SK-N-SH treated with all-trans-retinoic acid at 6 μM for 48 hours (cell line): ENCODE results near the gene CUEDC1.
A peak's percentile ranks its signal among the peaks of the same experiment; 100 is the strongest.

Experiments used
- ATAC-seq: fragments of 200-7000 bp; cut with Tn5 transposase; 3 replicates; pipeline ENCODE4 v1.9.1; 2020; ENCODE audit warnings: mild to moderate bottlenecking, moderate library complexity
- ARNTL ChIP-seq: fragments of 450-650 bp; formaldehyde crosslinking; IDR thresholded peaks from 2 replicates; pipeline ENCODE4 v1.5.0; 2020; ENCODE audit warnings: low read depth, mild to moderate bottlenecking, moderate library complexity, borderline replicate concordance
- BACH2 ChIP-seq: fragments of 250-450 bp; sonication (Bioruptor Pico); IDR thresholded peaks from 2 replicates; pipeline ENCODE4 v1.9.0; 2021; ENCODE audit warnings: mild to moderate bottlenecking, borderline replicate concordance
- CSDC2 ChIP-seq: fragments of 250-450 bp; sonication (Bioruptor Pico); IDR thresholded peaks from 2 replicates; pipeline ENCODE4 v1.5.0; 2020; ENCODE audit warnings: mild to moderate bottlenecking, moderate library complexity
- ESRRG ChIP-seq: fragments of 250-450 bp; sonication (Bioruptor Pico); IDR thresholded peaks from 2 replicates; pipeline ENCODE4 v1.6.1; 2021; ENCODE audit warnings: mild to moderate bottlenecking
- GLIS3 ChIP-seq: fragments of 250-450 bp; sonication (Bioruptor Pico); IDR thresholded peaks from 2 replicates; pipeline ENCODE4 v1.5.0; 2020; ENCODE audit warnings: mild to moderate bottlenecking, moderate library complexity
- ISL1 ChIP-seq: fragments of 250-450 bp; sonication (Bioruptor Pico); IDR thresholded peaks from 2 replicates; pipeline ENCODE4 v2.1.2; 2022; ENCODE audit warnings: mild to moderate bottlenecking, moderate library complexity
- OSR1 ChIP-seq: fragments of 250-450 bp; sonication (Bioruptor Pico); IDR thresholded peaks from 2 replicates; pipeline ENCODE4 v1.8.0; 2022; ENCODE audit warnings: moderate library complexity, mild to moderate bottlenecking, inconsistent platforms
- PPARA ChIP-seq: fragments of 250-450 bp; sonication (Bioruptor Pico); IDR thresholded peaks from 2 replicates; pipeline ENCODE4 v1.5.0; 2020; ENCODE audit warnings: mild to moderate bottlenecking, borderline replicate concordance
- RARB ChIP-seq: fragments of 250-450 bp; sonication (Bioruptor Pico); IDR thresholded peaks from 2 replicates; pipeline ENCODE4 v1.8.0; 2021; ENCODE audit warnings: mild to moderate bottlenecking, moderate library complexity
- TCF4 ChIP-seq: fragments of 250-450 bp; sonication (Bioruptor Pico); IDR thresholded peaks from 2 replicates; pipeline ENCODE4 v1.8.0; 2021; ENCODE audit warnings: mild to moderate bottlenecking, moderate library complexity, borderline replicate concordance
- TOX ChIP-seq: fragments of 250-450 bp; sonication (Bioruptor Pico); IDR thresholded peaks from 2 replicates; pipeline ENCODE4 v1.8.0; 2021; ENCODE audit warnings: mild to moderate bottlenecking, moderate library complexity, borderline replicate concordance
- ZFP3 ChIP-seq: fragments of 250-450 bp; sonication (Bioruptor Pico); IDR thresholded peaks from 2 replicates; pipeline ENCODE4 v1.5.0; 2020; ENCODE audit warnings: mild to moderate bottlenecking, moderate library complexity
- ZFP30 ChIP-seq: fragments of 450-650 bp; formaldehyde crosslinking; IDR thresholded peaks from 2 replicates; pipeline ENCODE4 v1.5.0; 2022; ENCODE audit warnings: mild to moderate bottlenecking, moderate library complexity
- ZNF565 ChIP-seq: fragments of 450-650 bp; formaldehyde crosslinking; conservative IDR thresholded peaks from 2 replicates; pipeline ENCODE4 v1.5.0; 2020; ENCODE audit warnings: low read depth, mild to moderate bottlenecking, moderate library complexity
- ZNF70 ChIP-seq: fragments of 450-650 bp; formaldehyde crosslinking; IDR thresholded peaks from 2 replicates; pipeline ENCODE4 v1.5.0; 2020; ENCODE audit warnings: mild to moderate bottlenecking, moderate library complexity
- ZNF8 ChIP-seq: fragments of 450-650 bp; formaldehyde crosslinking; IDR thresholded peaks from 2 replicates; pipeline ENCODE4 v1.5.0; 2020; ENCODE audit warnings: mild to moderate bottlenecking, moderate library complexity
- TF ChIP-seq, protein P1 (sequence below): fragments of 250-450 bp; sonication (Bioruptor Pico); IDR thresholded peaks from 2 replicates; pipeline ENCODE4 v1.8.0; 2021; ENCODE audit warnings: low read depth, mild to moderate bottlenecking, moderate library complexity, borderline replicate concordance
- TF ChIP-seq, protein P2 (sequence below): fragments of 250-450 bp; sonication (Bioruptor Pico); IDR thresholded peaks from 2 replicates; pipeline ENCODE4 v1.5.0; 2020; ENCODE audit warnings: mild to moderate bottlenecking, moderate library complexity
- TF ChIP-seq, protein P3 (sequence below): fragments of 250-450 bp; sonication (Bioruptor Pico); IDR thresholded peaks from 2 replicates; pipeline ENCODE4 v1.8.0; 2020; ENCODE audit warnings: mild to moderate bottlenecking, moderate library complexity, borderline replicate concordance
- TF ChIP-seq, protein P4 (sequence below): fragments of 250-450 bp; sonication (Bioruptor Pico); IDR thresholded peaks from 2 replicates; pipeline ENCODE4 v1.5.1; 2021; ENCODE audit warnings: mild to moderate bottlenecking, moderate library complexity
- TF ChIP-seq, protein P5 (sequence below): fragments of 250-450 bp; sonication (Bioruptor Pico); IDR thresholded peaks from 2 replicates; pipeline ENCODE4 v1.5.1; 2020; ENCODE audit warnings: low read depth, mild to moderate bottlenecking, moderate library complexity

Gene CUEDC1

DNA sequence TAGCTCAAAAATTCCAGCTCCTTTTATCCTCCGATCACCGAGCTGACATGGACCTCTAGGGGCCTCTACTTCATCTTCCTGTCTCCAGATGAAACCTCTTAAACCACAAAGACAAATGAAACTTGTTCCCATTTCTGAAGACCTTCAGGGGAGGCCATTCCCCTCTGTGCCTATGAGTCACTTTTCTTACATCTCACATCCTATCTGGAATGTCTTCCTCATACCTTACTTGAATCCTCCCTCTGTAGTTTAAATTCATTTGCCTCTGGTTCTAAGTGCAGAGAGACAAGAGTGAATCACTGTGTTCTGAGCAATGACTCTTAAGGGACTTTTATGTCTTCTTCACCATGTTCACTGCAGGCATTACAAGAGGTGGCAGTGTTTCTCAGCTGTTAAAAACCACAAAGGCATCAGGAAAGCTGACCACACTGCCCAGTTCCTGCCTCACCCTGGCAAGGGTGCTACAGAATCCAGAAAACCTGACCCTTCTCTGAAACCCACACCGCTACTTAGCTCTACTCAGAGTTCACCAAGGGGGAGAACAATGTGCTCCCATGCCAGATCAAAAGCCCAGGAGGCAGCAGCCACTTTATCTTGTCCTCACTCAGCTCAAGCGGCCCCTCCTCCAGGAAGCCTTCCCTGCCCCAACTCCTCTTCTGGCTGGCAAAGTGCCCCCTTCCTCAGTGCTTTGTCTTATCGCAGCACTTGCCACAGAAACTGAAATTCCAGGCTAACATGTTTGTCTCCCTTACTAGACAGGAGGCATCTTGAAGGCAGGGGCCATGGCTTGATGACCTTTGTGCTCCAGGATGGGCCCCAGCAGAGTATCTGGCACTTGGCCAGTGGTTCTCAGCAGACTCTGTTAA is 6.4 kb downstream of the CUEDC1 start:
- TF ChIP-seq CSDC2 (CRISPR knock-in tag) (no peak), GLIS3 (CRISPR knock-in tag) (no peak), TCF4 (CRISPR knock-in tag) (no peak), ARNTL (CRISPR knock-in tag) (no peak), OSR1 (CRISPR knock-in tag) (no peak), BACH2 (CRISPR knock-in tag) (no peak), ISL1 (CRISPR knock-in tag) (peak; percentile 74), PPARA (CRISPR knock-in tag) (no peak), ZNF8 (CRISPR knock-in tag) (no peak; the same call in 1 of the 2 replicates), RARB (no peak; the same call in 1 of the 2 replicates), ZNF70 (CRISPR knock-in tag) (no peak), TOX (CRISPR knock-in tag) (no peak), ZFP30 (CRISPR knock-in tag) (no peak)
- TF ChIP-seq, protein P1, sequence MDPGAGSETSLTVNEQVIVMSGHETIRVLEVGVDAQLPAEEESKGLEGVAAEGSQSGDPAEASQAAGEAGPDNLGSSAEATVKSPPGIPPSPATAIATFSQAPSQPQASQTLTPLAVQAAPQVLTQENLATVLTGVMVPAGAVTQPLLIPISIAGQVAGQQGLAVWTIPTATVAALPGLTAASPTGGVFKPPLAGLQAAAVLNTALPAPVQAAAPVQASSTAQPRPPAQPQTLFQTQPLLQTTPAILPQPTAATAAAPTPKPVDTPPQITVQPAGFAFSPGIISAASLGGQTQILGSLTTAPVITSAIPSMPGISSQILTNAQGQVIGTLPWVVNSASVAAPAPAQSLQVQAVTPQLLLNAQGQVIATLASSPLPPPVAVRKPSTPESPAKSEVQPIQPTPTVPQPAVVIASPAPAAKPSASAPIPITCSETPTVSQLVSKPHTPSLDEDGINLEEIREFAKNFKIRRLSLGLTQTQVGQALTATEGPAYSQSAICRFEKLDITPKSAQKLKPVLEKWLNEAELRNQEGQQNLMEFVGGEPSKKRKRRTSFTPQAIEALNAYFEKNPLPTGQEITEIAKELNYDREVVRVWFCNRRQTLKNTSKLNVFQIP (CRISPR knock-in tag), result no peak; the same call in 1 of the 2 replicates
- TF ChIP-seq, protein P2, sequence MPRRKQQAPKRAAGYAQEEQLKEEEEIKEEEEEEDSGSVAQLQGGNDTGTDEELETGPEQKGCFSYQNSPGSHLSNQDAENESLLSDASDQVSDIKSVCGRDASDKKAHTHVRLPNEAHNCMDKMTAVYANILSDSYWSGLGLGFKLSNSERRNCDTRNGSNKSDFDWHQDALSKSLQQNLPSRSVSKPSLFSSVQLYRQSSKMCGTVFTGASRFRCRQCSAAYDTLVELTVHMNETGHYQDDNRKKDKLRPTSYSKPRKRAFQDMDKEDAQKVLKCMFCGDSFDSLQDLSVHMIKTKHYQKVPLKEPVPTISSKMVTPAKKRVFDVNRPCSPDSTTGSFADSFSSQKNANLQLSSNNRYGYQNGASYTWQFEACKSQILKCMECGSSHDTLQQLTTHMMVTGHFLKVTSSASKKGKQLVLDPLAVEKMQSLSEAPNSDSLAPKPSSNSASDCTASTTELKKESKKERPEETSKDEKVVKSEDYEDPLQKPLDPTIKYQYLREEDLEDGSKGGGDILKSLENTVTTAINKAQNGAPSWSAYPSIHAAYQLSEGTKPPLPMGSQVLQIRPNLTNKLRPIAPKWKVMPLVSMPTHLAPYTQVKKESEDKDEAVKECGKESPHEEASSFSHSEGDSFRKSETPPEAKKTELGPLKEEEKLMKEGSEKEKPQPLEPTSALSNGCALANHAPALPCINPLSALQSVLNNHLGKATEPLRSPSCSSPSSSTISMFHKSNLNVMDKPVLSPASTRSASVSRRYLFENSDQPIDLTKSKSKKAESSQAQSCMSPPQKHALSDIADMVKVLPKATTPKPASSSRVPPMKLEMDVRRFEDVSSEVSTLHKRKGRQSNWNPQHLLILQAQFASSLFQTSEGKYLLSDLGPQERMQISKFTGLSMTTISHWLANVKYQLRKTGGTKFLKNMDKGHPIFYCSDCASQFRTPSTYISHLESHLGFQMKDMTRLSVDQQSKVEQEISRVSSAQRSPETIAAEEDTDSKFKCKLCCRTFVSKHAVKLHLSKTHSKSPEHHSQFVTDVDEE, result no peak
- TF ChIP-seq, protein P3, sequence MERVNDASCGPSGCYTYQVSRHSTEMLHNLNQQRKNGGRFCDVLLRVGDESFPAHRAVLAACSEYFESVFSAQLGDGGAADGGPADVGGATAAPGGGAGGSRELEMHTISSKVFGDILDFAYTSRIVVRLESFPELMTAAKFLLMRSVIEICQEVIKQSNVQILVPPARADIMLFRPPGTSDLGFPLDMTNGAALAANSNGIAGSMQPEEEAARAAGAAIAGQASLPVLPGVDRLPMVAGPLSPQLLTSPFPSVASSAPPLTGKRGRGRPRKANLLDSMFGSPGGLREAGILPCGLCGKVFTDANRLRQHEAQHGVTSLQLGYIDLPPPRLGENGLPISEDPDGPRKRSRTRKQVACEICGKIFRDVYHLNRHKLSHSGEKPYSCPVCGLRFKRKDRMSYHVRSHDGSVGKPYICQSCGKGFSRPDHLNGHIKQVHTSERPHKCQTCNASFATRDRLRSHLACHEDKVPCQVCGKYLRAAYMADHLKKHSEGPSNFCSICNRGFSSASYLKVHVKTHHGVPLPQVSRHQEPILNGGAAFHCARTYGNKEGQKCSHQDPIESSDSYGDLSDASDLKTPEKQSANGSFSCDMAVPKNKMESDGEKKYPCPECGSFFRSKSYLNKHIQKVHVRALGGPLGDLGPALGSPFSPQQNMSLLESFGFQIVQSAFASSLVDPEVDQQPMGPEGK (CRISPR knock-in tag), result 0 out of 2 replicates have a peak, but pooled peaks have one; percentile 3
- TF ChIP-seq, protein P4, sequence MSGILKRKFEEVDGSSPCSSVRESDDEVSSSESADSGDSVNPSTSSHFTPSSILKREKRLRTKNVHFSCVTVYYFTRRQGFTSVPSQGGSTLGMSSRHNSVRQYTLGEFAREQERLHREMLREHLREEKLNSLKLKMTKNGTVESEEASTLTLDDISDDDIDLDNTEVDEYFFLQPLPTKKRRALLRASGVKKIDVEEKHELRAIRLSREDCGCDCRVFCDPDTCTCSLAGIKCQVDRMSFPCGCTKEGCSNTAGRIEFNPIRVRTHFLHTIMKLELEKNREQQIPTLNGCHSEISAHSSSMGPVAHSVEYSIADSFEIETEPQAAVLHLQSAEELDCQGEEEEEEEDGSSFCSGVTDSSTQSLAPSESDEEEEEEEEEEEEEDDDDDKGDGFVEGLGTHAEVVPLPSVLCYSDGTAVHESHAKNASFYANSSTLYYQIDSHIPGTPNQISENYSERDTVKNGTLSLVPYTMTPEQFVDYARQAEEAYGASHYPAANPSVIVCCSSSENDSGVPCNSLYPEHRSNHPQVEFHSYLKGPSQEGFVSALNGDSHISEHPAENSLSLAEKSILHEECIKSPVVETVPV, result no peak
- peak; percentile 89 for ATAC-seq

DNA sequence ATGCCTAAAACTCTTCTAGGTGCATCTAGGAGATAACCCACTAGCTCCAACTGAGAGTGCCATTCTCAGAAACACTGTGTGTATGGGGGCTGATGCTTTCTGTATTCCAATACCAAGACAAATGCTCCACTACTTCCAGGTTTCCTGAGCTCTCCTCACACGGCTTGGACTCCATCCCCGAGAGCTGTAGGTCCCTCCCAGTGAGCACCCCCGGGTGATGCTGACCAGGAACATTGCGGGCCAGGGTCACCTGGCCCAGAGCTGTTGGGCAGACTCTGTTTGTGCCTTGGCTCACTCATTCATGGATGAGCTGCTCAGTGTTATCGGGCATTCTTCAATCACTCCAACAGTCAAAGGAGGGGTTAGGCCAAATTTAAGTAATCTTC is 7.0 kb downstream of the CUEDC1 start:
- TF ChIP-seq BACH2 (CRISPR knock-in tag), result no peak
- TF ChIP-seq ZFP3 (CRISPR knock-in tag), result no peak
- ATAC-seq, result peak; percentile 18

DNA sequence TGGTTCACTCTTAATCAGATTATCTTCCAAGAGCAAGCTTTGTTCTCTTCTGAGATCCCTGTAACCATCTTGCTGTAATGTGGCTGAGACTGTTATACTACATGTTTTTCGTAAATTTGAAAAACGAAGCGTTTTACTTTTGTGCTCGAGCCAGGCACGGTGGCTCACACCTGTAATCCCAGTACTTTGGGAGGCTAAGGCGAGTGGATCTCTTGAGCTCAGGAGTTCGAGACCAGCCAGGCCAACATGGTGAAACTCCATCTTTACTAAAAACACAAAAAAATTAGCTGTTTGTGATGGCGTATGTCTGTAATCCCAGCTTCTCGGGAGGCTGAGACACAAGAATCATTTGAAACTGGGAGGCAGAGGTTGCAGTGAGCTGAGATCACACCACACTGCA is 7.8 kb downstream of the CUEDC1 start:
- ATAC-seq, result no peak
- TF ChIP-seq CSDC2 (CRISPR knock-in tag) (no peak), BACH2 (CRISPR knock-in tag) (no peak), ESRRG (CRISPR knock-in tag) (no peak), TOX (CRISPR knock-in tag) (no peak), ZNF8 (CRISPR knock-in tag) (no peak), ZFP3 (CRISPR knock-in tag) (no peak), OSR1 (CRISPR knock-in tag) (no peak), ZFP30 (CRISPR knock-in tag) (no peak), RARB (no peak), ZNF565 (CRISPR knock-in tag) (no peak)
- TF ChIP-seq, protein P3 (CRISPR knock-in tag), result no peak
- TF ChIP-seq, protein P2, result no peak
- TF ChIP-seq, protein P5, sequence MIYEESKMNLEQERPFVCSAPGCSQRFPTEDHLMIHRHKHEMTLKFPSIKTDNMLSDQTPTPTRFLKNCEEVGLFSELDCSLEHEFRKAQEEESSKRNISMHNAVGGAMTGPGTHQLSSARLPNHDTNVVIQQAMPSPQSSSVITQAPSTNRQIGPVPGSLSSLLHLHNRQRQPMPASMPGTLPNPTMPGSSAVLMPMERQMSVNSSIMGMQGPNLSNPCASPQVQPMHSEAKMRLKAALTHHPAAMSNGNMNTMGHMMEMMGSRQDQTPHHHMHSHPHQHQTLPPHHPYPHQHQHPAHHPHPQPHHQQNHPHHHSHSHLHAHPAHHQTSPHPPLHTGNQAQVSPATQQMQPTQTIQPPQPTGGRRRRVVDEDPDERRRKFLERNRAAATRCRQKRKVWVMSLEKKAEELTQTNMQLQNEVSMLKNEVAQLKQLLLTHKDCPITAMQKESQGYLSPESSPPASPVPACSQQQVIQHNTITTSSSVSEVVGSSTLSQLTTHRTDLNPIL (CRISPR knock-in tag), result no peak
